ENCODE measurements around the gene SLC13A3. TPM values are rescaled to one million over a fixed set of nuclear protein-coding genes. Genes with fewer than 3 reads are reported as not detected.

SLC13A3 gene
- total RNA-seq, 1 experiment from 2014 or later = 9.1 TPM

- peaks cover 12% of the 10 kb centered on the region; the same call in 1 of the 2 replicates for H3K36me3 ChIP-seq (ENCODE audit: low read depth)
- H2AFZ ChIP-seq = no peak overlapping the region
- H3K4me3 ChIP-seq = peak overlapping the region; percentile 47; the same call in 1 of the 2 replicates
- no peaks in the 10 kb centered on the region for H3K9me2 ChIP-seq (ENCODE audit: insufficient read depth)
- POLR2A ChIA-PET (ENCODE audit: unreplicated experiment) = interaction anchor here (0.7 kb wide), 1 partner anchor 19 kb away, joined by 7 read pairs; no protein-coding TSS in a partner anchor
- H3K4me2 ChIP-seq = peak overlapping the region; percentile 65
- peaks cover 10% of the 10 kb centered on the region; the same call in 1 of the 2 replicates for H3F3A ChIP-seq (ENCODE audit: insufficient read depth, low read depth)
- no peaks in the 10 kb centered on the region for H3K9me3 ChIP-seq (ENCODE audit: insufficient read depth, low read depth)
- CTCF ChIA-PET = no interaction called here
- peaks cover 19% of the 10 kb centered on the region for H4K20me1 ChIP-seq (ENCODE audit: insufficient read depth)
- no TSS peak for BruUV-seq (replicated peaks)
- no peaks in the 10 kb centered on the region for H3K27me3 ChIP-seq (ENCODE audit: insufficient read depth, low read depth)
- DNase-seq = no peak
- intact Hi-C loops (cut with micrococcal nuclease; ENCODE audit: unreplicated experiment) = no loop called here
- peaks cover 44% of the 10 kb centered on the region for H3K79me2 ChIP-seq (ENCODE audit: low read depth)
- no peak overlapping the region for H3K27ac ChIP-seq
- peaks cover 13% of the 10 kb centered on the region for H3K4me1 ChIP-seq (replicated peaks; ENCODE audit: insufficient read depth)
- TF ChIP-seq EZH2 (IDR thresholded peaks at IDR 0.05; ENCODE audit: low read depth) (no peak), CTCF (conservative IDR thresholded peaks at IDR 0.05) (no peak)
Observed at GRCh38 chr20:46683011-46683667, 31.9 kb upstream of the SLC13A3 start.

GRCh38 chr20:46682063-46682821 lies 31.0 kb upstream of the SLC13A3 start:
- POLR2A ChIA-PET (ENCODE audit: unreplicated experiment) = interaction anchor here (0.7 kb wide), 1 partner anchor 20 kb away, joined by 7 read pairs; no protein-coding TSS in a partner anchor
- H3K27me3 ChIP-seq (ENCODE audit: insufficient read depth, low read depth) = no peaks in the 10 kb centered on the region
- H3K9me3 ChIP-seq (ENCODE audit: insufficient read depth, low read depth) = no peaks in the 10 kb centered on the region
- intact Hi-C loops (cut with micrococcal nuclease; ENCODE audit: unreplicated experiment) = no loop called here
- H3K4me3 ChIP-seq = no peak overlapping the region
- H3K27ac ChIP-seq = no peak overlapping the region
- peaks cover 35% of the 10 kb centered on the region for H3K79me2 ChIP-seq (ENCODE audit: low read depth)
- peaks cover 12% of the 10 kb centered on the region; the same call in 1 of the 2 replicates for H3K36me3 ChIP-seq (ENCODE audit: low read depth)
- H3K9me2 ChIP-seq (ENCODE audit: insufficient read depth) = no peaks in the 10 kb centered on the region
- BruUV-seq (replicated peaks) = no TSS peak
- H3F3A ChIP-seq (ENCODE audit: insufficient read depth, low read depth) = peaks cover 10% of the 10 kb centered on the region; the same call in 1 of the 2 replicates
- CTCF ChIA-PET = no interaction called here
- peaks cover 4% of the 10 kb centered on the region for H3K4me1 ChIP-seq (replicated peaks; ENCODE audit: insufficient read depth)
- TF ChIP-seq EZH2 (IDR thresholded peaks at IDR 0.05; ENCODE audit: low read depth) = no peak
- TF ChIP-seq CTCF (conservative IDR thresholded peaks at IDR 0.05) = no peak
- no peak for DNase-seq
- H2AFZ ChIP-seq = no peak overlapping the region
- H3K4me2 ChIP-seq = no peak overlapping the region
- H4K20me1 ChIP-seq (ENCODE audit: insufficient read depth) = peaks cover 16% of the 10 kb centered on the region

- no peaks in the 10 kb centered on the region for H3K9me3 ChIP-seq (ENCODE audit: insufficient read depth, low read depth)
- DNase-seq = peak; percentile 53 to 62
- peaks cover 10% of the 10 kb centered on the region; the same call in 1 of the 2 replicates for H3F3A ChIP-seq (ENCODE audit: insufficient read depth, low read depth)
- TF ChIP-seq CTCF (conservative IDR thresholded peaks at IDR 0.05) (peak; percentile 91), EZH2 (IDR thresholded peaks at IDR 0.05; ENCODE audit: low read depth) (no peak)
- CTCF ChIA-PET = interaction anchor here (0.9 kb wide), 1 partner anchor 123 kb away, joined by 4 read pairs; no protein-coding TSS in a partner anchor
- intact Hi-C loops (cut with micrococcal nuclease; ENCODE audit: unreplicated experiment) = loop anchor here (1.0 to 2.0 kb wide), 2 partner anchors 122 to 160 kb away; no protein-coding TSS in a partner anchor
- POLR2A ChIA-PET (ENCODE audit: unreplicated experiment) = no interaction called here
- H3K4me1 ChIP-seq (replicated peaks; ENCODE audit: insufficient read depth) = no peaks in the 10 kb centered on the region
- no peak overlapping the region for H2AFZ ChIP-seq
- BruUV-seq (replicated peaks) = no TSS peak
- no peak overlapping the region for H3K27ac ChIP-seq
- H3K36me3 ChIP-seq (ENCODE audit: low read depth) = peaks cover 7% of the 10 kb centered on the region; the same call in 1 of the 2 replicates
- H3K4me3 ChIP-seq = no peak overlapping the region
- H3K79me2 ChIP-seq (ENCODE audit: low read depth) = peaks cover 25% of the 10 kb centered on the region
- no peaks in the 10 kb centered on the region for H3K27me3 ChIP-seq (ENCODE audit: insufficient read depth, low read depth)
- peaks cover 16% of the 10 kb centered on the region for H4K20me1 ChIP-seq (ENCODE audit: insufficient read depth)
- no peak overlapping the region for H3K4me2 ChIP-seq
- no peaks in the 10 kb centered on the region for H3K9me2 ChIP-seq (ENCODE audit: insufficient read depth)
Observed at GRCh38 chr20:46681032-46681854, 30.0 kb upstream of the SLC13A3 start.

Measured in PC-9 (cell line).